Gastrocnemius medialis (tissue), 4 donors: ENCODE results near the gene PLXND1.

ENCODE experiments used
- CTCF ChIP-seq, 5 experiments: fragments of 450-650 bp in 3 of 5; fragments of 200-600 bp in 2 of 5; sonication (generic) in 2 of 5; IDR thresholded peaks in 4 of 5; conservative IDR thresholded peaks in 1 of 5; 1 replicate in 4 of 5; 2 replicates in 1 of 5; pipeline ENCODE4 v1.5.1; 2016 to 2019; ENCODE audit warnings: antibody characterized with exemption in 5 of 5, mild to moderate bottlenecking in 3 of 5, moderate library complexity in 3 of 5
- POLR2A ChIP-seq, 2 donors: fragments of 450-650 bp; IDR thresholded peaks; one replicate each; pipeline ENCODE4 v1.6.1; 2017; ENCODE audit warnings: antibody characterized with exemption in 2 of 2, mild to moderate bottlenecking in 2 of 2, moderate library complexity in 2 of 2

GRCh38 chr3:129507181-129507831, 99.2 kb downstream of the PLXND1 start:
- TF ChIP-seq CTCF (IDR thresholded peaks at IDR 0.05 in 4 of 5, conservative IDR thresholded peaks at IDR 0.05 in 1 of 5) (no peak), POLR2A (IDR thresholded peaks at IDR 0.05) (no peak)
